NCI-H2196 (cell line): ENCODE measurements around the gene FAM184A.
"Not testable (repeated sequence)": the region's sequence is repeated elsewhere in the genome, so short reads cannot be mapped to it uniquely, and the experiment has no call there.

ENCODE experiments used
- DNase-seq: peaks from one replicate; lab custom pipeline; 2025; ENCODE audit not compliant: unreplicated experiment; lab: John Stamatoyannopoulos, UW

Gene FAM184A

DNA sequence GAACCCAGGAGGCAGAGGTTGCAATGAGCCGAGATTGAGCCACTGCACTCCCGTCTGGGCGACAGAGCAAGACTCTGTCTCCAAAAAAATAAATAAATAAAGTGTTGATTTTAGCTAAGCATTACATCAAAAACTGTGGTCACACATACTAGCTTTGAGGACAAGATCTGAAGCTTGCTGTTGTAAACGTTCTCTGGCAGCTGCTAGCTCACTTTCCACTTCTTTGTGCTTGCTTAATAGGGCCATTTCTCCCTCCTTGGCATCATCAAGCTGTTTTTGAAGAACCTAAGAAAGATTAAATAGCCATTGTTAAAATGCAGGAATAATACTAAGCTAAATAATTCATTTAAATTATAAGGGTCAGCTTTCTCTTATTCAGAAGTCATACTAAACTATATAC lies 55.7 kb downstream of the FAM184A start:
- no peak for DNase-seq

DNA sequence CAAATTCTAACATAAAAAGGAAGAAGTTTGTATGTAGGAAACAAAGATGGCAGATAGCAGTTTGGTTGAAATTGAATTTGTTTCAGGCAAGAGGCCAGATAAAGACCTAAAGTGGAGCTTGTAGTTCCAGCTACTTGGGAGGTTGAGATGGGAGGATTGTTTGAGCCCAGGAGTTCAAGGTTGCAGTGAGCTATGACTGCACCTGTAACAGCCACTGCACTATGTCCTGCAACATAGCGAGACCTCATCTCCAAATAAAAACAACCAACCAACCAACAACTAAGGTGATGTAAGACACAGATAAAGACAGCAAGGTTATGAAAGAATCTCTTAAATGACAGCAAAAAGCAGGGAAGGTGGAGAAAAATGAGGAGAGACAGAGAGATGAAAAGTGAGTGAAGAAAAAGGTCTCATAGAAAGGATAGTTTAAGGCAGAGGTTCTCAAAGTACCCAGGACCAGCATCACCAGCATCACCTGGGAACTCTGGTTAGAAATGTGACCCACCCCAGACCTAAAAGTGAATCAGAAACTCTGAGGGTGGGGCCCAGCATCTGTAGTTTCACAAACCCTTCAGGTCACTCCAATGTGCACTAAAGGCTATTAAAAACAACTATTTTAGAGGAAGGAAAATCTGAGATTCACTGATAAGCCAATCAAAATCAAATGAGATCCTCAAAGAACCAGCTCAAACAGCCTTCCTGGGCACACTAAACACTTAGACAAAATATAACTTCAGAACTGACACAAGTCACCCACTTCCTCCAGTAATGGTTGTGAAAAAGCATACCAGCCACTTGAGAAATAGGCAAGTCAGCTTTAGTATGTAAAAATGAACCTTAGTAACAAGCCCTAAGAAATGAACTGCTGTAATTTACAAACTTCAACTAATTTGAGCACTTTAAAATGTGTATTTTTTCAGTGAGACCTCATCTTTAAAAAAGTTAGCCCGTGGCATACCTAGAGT lies 57.6 kb downstream of the FAM184A start:
- DNase-seq, result no peak

DNA sequence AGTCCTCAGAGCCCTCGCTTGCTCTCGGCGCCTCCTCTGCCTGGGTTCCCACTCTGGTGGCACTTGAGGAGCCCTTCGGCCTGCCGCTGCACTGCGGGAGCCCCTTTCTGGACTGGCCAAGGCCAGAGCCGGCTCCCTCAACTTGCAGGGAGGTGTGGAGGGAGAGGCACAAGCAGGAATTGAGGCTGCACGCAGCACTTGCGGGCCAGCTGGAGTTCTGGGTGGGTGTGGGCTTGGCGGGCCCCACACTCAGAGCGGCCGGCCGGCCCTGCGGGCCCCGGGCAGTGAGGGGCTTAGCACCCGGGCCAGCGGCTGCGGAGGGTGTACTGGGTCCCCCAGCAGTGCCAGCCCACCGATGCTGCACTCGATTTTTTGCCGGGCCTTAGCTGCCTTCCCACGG lies 63.3 kb downstream of the FAM184A start:
- not testable (repeated sequence) for DNase-seq

DNA sequence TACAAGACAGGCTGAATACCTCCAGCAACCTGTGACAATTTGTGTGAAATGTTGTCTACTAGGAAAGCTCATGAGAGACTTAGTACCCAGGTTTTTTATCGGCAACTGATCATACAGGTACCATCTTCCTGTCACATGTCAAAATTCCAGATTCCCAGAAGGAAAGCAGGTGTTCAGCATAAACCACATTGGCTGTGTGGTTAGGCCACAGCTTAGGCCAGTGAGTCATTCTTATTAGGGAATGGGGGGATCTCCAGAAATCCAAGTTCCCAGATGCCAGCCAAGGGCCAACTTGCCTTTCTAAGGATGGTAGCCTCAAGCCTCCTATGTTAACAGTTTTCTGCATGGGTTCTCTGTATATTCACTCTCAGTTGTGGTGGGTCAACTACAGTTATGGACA lies 65.9 kb downstream of the FAM184A start:
- no peak for DNase-seq

DNA sequence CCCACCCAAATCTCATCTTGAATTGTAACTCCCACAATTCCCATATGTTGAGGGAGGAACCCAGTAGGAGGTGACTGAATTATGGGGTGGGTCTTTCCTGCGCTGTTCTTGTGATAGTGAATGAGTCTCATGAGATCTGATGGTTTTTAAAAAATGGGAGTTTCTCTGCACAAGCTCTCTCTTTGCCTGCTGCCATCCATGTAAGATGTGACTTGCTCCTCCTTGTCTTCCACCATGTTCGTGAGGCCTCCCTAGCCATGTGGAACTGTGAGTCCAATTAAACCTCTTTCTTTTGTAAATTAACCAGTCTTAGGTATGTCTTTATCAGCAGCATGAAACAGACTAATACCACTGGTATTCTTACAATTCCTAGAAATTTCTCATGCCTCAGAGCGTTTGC lies 69.2 kb downstream of the FAM184A start:
- DNase-seq, result not testable (repeated sequence)

DNA sequence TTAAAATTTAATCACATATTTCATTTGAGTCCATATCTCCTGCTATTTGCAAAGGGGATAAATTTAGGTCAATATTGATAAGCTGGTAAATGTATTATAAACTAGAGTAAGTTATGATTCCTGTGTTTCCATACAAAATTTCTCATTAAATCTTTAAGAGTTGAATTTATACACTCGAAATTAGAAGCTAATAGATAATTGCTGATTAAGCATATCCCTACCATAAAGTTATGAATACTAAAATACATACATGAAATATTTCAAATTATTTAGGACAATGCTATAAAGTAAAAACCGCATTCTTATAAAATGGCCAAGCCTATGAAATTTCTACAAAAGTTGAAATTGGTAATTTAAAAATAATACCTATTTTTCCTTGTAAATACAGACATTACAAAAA lies 71.5 kb downstream of the FAM184A start:
- DNase-seq, result no peak

DNA sequence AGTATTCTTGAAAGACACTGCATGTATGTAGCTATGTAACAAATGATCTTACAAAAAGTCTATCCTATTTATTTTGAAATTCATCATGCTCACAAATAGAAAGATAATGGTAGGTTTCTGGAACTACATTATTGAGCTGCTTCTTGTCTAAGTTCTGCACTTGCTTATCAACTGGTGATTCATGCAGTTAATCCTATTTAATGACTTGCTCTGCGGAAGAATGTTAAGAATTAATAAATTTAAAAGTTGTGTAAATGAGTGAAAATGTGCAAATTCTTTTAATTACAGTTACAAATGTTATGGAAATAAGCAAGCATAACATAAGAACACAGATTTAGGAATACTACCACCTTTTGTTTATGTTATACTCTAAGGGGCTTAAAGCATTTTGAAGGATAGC lies 76.4 kb downstream of the FAM184A start:
- no peak for DNase-seq

DNA sequence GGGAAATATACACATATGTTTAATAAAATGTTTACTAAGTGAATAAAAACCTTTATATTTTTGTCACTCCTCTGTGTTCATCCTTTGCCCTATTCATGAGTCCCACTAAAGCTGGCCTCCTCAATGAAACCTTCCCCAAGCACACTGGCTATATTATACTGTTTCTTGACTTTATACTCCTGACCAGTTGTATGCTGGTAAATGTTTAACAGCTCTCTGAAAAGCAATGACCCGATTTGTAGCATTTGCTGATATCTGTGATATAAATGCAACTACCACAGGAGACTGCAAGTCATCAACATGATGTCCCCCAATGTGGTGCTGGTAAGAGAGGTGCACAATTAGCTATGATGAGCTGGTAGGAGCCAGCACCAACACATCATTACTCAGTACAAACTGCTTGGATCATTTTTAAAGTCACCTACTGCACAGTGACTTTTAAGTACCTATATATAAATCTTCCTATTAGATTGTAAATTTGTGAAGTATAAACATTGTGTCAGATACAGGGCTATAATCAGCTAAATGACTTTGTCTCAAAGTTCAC lies 78.9 kb downstream of the FAM184A start:
- no peak for DNase-seq

DNA sequence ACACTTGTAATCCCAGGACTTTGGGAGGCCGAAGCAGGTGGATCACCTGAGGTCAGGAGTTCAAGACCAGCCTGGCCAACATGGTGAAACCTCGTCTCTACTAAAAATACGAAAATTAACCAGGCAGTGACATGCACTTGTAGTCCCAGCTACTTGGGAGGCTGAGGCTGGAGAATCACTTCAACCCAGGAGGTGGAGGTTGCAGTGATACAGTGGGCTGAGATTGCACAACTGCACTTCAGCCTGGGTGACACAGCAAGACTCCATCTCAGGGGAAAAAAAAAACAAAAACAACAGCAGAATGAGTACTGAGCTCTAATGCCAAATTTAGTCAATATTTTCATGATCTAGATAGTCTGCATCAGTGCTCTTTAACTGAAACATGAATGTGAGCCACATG lies 81.0 kb downstream of the FAM184A start:
- not testable (repeated sequence) for DNase-seq

DNA sequence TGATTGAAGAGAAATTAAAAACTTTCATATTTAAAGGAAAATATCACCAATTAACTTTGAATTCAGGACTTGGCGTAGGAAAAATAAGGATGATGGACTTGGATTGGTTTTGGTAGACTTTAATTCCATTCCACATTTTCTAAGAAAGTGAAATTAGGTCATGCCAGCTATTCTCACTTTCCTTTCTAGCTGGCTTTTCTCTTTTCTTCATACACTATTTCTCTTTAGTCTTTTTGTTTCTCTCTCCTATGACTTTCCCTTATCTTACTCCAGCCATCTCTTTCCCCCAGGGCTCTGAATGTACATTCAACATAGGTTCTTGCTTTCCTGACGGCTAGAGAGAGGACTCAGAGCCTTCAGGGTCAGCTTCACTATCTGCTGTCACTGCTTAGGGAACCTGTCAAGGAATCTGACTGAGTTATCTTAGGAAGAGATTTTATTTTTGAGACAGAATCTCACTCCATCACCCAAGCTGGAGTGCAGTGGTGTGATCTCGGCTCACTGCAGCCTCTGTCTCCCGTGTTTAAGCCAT lies 82.1 kb downstream of the FAM184A start:
- DNase-seq, result no peak

DNA sequence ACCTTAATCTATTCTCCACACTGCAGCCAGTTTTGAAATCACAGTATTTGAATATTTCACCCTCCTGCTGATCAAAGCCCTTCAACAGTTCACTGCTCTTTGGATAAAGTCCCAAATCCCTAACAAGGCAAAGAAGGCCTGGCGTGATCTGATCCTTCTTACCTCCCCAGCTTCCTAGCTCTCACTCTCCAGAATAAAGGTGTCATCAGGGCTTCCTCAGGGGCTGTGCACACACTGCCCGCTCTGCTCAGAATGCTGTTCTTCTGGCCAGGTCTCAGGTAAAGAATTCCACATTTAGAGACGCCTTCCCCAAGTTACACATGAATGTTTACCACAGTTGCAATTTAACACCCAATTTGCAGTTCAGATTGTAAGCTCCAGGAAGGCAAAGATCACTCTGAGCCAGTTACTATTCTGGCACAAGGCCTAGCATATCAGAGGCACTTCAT lies 84.6 kb downstream of the FAM184A start:
- no peak for DNase-seq

DNA sequence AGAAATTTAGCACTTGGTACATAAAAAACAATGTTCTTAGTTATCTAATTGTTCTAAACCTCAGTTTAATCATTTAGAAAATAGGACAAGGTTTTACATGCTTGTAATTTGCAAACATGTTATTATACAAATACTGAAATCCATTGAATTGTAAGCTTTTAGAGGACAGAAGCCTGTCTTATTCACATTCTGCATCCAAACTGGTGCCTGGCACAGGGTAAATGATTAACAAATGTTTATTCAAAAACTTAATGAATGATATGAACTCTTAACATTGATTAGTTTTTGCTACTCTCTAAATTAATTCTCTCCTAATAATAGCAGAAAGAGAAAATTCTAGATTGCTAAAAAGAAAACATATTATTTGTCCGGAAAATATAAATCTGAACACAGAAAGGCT lies 85.1 kb downstream of the FAM184A start:
- DNase-seq, result no peak

DNA sequence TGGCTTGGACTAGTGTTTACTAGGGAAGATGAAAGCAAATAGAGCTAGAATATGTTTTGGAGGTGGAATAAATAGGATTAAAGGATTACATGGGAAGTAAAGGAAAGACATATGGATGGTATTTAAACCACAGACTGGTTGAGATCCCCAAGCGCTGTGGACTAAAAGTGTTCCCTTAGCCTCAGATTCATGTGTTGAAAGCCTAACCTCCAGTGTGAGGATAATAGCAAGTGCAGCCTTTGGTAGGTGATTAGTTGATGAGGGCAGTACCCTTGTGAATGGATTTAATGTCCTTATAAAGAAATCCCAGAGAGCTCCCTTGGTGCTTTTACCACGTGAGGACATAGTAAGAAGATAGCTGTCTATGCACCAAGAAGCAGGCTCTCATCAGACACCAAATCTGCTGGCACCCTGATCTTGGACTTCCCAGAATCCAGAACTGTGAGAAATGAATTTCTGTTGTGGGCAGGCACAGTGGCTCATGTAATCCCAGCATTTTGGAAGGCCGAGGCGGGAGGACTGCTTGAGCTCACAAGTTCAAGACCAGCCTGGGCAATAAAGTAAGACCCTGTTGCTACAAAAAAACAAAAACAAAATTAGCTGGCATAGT lies 86.2 kb downstream of the FAM184A start:
- DNase-seq, result no peak

DNA sequence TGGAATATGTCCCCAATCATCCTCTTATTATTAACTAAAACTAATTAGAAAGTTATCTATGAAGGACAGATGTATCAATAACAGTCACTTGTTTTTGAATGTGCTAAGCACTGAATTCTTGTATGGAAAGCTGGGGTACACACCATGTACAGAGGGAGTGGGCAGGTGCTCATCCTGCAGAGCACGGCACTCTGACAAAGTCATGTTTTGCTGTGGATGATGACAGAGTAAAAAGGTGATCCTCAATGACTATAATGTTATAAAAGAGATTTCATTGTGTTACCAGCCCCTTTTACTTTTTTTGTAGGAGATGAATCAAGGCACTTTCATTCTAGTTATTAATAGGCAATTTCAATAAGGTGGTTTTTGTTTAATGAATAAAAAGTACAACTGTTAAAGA lies 92.2 kb downstream of the FAM184A start:
- no peak for DNase-seq

DNA sequence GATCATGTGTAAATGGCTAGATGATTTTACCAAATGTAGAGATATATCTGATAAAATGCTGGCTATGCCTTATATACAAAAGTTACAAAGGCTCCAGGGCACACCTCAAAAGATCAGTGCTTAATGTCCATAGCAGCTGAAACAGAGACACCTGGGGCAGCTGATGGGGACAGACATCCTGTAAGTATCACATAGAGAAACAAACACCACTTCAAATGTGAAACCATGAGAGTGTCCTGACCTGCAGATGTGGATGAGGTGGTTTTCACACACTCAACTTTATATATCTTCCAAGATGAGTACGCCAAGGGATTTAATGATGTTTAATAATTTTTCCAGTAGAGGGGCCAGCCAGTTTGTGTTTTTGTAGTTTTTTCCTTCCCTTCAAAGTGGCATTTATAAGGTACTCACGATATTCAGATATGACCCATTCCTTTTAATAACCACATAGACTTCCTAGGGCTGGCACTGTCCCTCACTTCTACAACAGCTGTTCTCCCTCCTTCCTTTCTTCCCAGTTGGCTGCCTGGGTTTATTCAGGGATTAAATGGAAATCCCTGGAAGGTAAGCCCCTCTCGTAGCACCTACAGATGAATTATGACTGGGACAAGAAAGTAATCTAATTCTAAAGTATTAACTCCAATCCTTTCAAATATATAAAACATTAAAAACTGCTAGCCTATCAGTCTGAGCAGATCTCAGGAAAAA lies 93.2 kb downstream of the FAM184A start:
- no peak for DNase-seq

DNA sequence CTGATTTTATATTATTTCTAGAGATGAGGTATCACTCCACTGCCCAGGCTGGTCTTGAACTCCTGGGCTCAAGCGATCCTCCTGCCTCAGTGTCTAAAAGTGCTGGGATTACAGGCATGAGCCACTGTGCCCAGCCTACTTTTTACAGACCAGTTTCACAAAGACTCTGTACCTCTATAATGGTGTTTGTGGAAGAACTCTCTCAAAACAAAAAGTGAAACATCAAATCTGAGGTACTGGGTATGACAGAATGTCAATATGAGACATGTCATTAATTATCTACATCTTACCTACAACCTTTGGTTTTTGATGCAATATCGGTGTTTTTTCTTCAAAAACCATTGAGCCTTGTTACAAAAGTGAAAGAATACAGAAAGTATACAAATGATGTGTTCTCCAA lies 94.1 kb downstream of the FAM184A start:
- DNase-seq, result no peak

DNA sequence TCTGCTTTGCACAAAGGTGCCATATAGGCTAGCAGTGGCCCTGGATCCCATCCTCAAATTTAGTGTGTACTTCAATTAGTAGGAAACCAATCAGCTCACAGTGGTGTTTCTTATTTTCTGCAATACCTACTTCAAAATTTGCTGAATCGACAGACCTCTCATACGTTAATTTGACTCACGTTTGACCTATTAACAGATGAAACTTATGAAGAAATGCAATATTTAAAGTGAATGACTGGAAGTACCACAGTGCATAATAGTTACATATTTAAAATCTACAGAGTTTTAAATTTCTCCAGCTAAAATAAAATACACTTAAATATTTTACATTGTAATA lies 95.9 kb downstream of the FAM184A start:
- DNase-seq, result no peak

DNA sequence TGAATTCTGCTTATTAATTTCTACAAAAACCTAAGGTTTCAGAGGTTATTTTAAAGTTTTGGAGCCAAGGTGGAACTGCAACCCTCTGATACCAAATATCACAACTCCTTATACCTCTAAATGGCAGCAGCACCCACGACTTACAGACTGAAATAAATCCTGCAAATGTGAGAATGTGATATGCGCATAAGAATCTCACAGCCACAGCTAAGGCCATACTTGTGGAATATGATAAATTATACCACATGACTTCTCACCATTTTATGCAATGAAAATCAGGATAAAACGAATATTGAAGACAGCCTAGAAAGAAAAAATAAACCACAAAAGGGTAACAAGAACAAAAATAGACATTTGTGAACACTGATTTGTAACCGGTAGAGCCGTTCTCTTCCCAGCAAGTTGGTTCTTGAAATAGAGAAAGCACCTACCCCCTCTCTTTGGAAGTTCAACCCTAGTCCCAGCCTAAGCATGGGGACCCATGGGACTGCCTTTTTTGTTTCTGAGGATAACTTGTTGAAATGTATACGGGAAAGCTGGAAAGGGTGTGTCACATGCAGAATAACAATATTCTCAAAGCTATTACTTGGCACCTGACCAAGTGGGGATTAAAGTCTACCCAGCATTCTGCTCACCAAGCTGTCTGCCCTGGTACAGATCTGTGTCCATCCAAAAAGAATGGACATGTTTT lies 96.4 kb downstream of the FAM184A start:
- no peak for DNase-seq

DNA sequence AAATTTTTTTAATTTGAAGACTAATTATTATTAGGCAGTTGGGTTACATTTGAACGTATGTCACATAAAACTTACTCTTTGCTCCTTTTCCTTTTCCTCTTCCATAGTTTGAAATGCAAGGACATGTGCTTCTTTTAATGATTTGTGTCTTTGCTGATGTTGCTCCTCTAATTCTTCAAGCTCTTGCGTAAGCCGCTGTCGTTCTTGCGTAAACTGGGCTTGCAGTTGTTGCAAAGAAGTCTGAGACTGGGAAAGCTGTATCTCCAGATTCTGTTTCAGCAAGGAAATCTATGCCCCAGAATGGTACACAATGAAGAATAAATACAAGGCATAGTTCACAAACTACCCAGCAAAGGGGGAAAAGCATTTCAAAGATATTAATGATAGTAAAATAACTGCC lies 98.4 kb downstream of the FAM184A start:
- DNase-seq, result no peak

DNA sequence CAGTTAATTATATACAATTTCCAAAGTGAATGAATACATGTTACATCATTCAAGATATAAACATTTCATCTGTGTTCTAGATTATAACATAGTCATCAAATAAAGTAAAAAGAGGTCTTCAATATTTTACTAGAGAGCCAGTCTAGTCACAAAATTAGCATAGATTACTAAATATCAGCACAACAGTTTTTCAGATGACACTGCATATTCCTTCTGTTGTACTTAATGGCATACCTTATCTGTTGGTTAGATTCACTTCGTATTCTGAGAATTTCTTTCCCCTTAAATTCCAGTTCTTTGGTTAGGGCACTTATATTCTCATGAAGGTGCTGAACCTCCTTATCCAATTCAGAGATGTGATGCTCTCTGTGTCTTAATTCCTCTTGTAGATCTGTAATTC lies 103.7 kb downstream of the FAM184A start:
- DNase-seq, result no peak

DNA sequence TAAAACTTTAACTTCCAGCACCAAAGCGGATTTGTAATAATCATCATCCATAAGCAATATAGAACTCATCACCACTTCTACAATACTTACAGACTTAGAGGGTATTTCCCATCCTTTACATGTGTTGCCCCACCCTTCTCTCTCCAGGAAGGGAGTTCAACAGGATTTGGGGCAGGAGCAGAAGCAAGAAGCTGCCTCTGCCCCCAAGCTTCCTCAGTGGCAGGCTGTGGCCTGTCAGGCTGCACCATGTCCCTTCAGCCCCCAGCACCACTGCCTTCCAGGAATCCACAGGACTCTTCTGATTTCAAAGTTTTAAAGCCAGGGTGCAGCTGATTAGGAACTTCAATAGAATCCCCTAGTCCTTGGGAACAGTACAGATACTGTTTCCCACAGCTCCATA lies 106.8 kb downstream of the FAM184A start:
- DNase-seq, result no peak
